ENCODE results near the gene ZNF33A.
A peak's percentile ranks its signal among the peaks of the same experiment; 100 is the strongest.

The ZNF33A gene

DNA sequence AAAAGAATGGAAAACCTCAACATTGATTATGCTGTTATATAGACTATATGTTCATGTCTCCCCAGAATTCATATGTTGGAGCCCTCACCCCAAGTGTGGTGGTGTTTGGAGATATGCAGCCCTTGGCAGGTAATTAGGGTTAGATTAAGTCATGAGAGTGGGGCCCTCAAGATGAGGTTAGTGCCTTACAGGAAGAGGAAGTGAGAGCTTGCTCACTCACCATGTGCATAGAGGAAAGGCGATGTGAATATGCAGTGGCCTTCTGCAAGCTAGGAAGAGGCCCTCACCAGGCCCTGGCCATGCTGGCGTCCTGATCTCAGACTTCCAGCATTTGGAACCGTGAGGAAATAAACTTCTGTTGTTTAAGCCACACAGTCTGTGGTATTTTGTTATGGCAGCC is 14.8 kb downstream of the ZNF33A start:
- peak; percentile 22 for DNase-seq (ENCODE audit: low spot score)

DNA sequence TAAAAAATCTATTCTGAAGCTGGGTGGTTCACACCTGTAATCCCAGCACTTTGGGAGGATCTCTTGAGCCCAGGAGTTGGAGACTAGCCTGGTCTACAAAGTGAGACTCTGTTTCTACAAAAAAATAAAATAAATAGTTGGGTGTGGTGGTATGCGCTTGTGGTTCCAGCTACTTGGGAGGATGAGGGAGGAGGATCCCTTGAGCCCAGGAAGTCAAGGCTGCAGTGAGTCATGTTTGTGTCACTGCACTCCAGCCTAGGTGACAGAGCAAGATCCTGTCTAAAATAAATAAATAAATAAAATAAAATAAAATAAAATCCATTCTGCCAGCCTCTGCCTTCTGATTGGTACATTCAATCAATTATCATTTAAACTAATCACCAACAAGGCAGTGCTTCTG is 17.5 kb downstream of the ZNF33A start:
- no peak for DNase-seq (ENCODE audit: low spot score)
- TF ChIP-seq, protein P1, sequence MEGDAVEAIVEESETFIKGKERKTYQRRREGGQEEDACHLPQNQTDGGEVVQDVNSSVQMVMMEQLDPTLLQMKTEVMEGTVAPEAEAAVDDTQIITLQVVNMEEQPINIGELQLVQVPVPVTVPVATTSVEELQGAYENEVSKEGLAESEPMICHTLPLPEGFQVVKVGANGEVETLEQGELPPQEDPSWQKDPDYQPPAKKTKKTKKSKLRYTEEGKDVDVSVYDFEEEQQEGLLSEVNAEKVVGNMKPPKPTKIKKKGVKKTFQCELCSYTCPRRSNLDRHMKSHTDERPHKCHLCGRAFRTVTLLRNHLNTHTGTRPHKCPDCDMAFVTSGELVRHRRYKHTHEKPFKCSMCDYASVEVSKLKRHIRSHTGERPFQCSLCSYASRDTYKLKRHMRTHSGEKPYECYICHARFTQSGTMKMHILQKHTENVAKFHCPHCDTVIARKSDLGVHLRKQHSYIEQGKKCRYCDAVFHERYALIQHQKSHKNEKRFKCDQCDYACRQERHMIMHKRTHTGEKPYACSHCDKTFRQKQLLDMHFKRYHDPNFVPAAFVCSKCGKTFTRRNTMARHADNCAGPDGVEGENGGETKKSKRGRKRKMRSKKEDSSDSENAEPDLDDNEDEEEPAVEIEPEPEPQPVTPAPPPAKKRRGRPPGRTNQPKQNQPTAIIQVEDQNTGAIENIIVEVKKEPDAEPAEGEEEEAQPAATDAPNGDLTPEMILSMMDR (IDR thresholded peaks at IDR 0.05; ENCODE audit: extremely low read depth, missing control alignments), result no peak

More for the DNA sequence above, 14.8 kb downstream of the ZNF33A start:
- TF ChIP-seq, protein P1 (IDR thresholded peaks at IDR 0.05; ENCODE audit: extremely low read depth, missing control alignments), result no peak

DNA sequence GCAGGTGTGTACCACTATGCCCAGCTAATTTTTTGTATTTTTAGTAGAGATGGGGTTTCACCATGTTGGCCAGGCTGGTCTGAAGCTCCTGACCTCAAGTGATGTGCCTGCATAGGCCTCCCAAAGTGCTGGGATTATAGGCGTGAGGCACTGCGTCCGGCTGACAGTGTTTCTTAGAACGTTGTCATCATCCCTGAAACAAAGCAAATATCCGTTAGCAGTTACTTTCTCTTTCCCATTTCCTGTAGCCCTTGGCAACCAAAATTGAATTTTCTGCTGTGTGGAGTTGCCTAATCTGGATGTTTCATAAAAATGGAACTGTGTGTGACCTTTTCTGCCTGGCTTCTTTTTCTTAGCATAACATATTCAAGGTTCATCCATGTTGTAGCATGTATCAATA is 22.4 kb downstream of the ZNF33A start:
- TF ChIP-seq, protein P1 (IDR thresholded peaks at IDR 0.05; ENCODE audit: extremely low read depth, missing control alignments), result no peak

DNA sequence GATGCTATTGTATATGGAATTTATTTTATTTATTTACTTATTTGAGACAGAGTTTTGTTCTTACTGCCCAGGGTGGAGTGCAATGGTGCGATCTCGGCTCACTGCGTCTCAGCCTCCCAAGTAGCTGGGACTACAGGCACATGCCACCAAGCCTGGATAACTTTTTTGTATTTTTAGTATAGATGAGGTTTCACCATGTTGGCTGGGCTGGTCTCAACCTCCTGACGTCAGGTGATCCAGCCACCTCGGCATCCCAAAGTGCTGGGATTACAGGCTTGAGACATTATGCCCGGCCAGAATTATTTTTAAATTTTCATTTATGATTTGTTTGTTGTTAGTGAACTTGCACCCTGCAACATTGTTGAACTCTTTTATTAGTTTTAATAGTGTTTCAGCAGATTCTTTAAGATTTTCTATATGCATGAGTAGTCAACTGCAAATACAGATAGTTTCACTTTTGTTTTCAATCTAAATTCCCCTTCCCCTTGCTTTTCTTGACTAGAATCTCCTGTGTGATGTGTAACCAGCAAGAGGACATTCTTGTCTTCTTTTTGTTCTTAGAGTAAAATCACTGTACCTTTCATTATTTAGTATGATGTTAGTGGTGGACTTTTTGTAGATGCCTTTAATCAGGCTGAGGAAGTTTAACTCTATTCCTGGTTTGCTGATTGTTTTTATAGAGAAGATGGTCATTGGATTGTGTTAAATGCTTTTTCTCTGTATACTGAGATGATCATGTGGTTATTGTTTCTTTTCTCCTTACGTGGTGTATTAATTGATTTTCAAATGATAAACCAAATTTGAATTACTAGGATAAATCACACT is 27.8 kb downstream of the ZNF33A start:
- TF ChIP-seq, protein P1 (IDR thresholded peaks at IDR 0.05; ENCODE audit: extremely low read depth, missing control alignments), result no peak
- peak; percentile 50 for DNase-seq (ENCODE audit: low spot score)

More for the DNA sequence above, 22.4 kb downstream of the ZNF33A start:
- no peak for DNase-seq (ENCODE audit: low spot score)

DNA sequence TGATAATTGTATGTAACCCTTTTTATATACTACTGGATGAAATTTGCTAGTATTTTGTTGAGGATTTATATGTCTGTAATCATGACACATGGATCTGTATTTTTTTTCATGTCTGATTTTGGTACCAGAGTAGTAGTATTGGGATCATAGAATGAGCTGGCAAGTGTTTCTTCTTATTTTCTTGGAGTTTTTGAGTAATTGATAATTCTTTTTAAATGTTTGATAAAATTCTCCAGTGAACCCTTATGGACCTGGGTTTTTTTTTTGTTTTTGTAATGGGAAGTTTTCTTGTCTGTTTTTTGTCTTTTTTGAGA is 28.4 kb downstream of the ZNF33A start:
- TF ChIP-seq, protein P1 (IDR thresholded peaks at IDR 0.05; ENCODE audit: extremely low read depth, missing control alignments), result no peak
- DNase-seq (ENCODE audit: low spot score), result no peak

DNA sequence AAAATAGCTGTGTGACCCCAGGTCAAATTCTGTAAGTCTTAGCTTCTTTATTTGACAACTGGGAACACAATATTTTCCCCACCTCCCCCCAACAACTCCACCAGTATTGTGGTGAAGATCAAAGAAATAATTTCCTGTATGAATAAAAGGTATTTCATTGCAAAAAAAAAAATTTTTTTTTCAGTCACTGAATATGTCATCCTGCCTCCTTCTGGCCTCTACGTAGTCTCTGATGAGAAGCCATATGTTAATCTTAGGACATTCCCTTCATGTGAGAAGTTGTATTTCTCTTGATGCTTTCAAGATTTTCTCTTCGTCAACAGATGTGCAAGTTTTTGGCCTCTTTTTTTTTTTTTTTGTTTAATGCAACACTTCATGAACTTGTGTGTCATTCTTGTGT is 33.0 kb downstream of the ZNF33A start:
- TF ChIP-seq, protein P1 (IDR thresholded peaks at IDR 0.05; ENCODE audit: extremely low read depth, missing control alignments), result no peak
- DNase-seq (ENCODE audit: low spot score), result no peak

DNA sequence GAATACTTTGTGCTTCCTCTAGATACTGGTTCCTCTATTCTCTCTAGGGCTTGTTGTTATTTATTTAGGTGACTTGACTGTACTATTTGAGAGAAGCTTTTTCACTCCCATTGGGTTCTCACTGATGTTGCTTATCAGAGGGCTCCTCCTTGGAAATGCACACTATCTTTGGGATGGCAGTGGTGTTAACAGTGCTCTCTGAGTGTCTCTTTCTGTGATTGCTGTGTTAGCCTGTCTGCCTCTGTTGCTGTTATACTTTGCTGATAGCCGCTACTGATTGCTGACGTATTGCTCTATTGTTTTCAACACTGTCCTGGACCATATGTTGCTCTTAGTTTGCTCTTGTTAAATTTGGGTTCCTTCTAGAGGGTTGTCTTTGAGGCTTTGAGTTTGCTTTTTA is 34.7 kb downstream of the ZNF33A start:
- TF ChIP-seq, protein P1 (IDR thresholded peaks at IDR 0.05; ENCODE audit: extremely low read depth, missing control alignments), result no peak
- DNase-seq (ENCODE audit: low spot score), result no peak
